ENCODE data around the gene SH3D19.
"Not testable (repeated sequence)": the region's sequence is repeated elsewhere in the genome, so short reads cannot be mapped to it uniquely, and the experiment has no call there.

SH3D19 gene

GRCh38 chr4:151104621-151105020, 220.8 kb downstream of the SH3D19 start:
- H3K27me3 Mint-ChIP-seq = no peaks in the 10 kb centered on the region
- peaks cover 61% of the 10 kb centered on the region for H3K36me3 Mint-ChIP-seq
- H3K9me3 Mint-ChIP-seq = no peaks in the 10 kb centered on the region
- H3K27ac Mint-ChIP-seq = no peak overlapping the region
- peaks cover 27% of the 10 kb centered on the region for H3K4me1 Mint-ChIP-seq
- H3K4me3 Mint-ChIP-seq = no peak overlapping the region
- no peak for ATAC-seq

DNA sequence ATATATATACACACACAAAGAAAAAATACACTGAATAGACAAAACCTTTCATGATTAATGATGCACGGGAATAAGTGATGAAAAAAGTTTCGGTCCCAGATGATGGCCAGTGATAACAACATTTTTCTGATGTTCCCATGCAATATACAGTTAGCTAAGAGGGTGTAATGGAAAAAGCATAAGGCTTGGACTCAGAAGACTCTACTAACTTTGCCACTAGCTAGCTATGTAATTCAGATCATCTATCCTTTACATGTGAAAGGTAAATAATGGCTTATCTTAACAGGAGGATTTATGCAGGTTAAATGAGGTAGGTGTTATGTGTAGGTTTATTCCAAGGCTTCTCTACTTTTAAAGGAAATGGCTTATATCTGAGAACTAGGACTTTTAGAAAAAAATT, 221.6 kb downstream of the SH3D19 start:
- no peak for ATAC-seq
- Mint-ChIP-seq H3K4me3 (no peak overlapping the region), H3K36me3 (peaks cover 64% of the 10 kb centered on the region), H3K27me3 (no peaks in the 10 kb centered on the region), H3K4me1 (peaks cover 27% of the 10 kb centered on the region), H3K27ac (no peak overlapping the region), H3K9me3 (no peaks in the 10 kb centered on the region)

- Mint-ChIP-seq H3K27me3 (no peaks in the 10 kb centered on the region), H3K36me3 (peaks cover 40% of the 10 kb centered on the region), H3K4me1 (peaks cover 44% of the 10 kb centered on the region), H3K9me3 (no peaks in the 10 kb centered on the region), H3K4me3 (peak overlapping the region; percentile 94), H3K27ac (peak overlapping the region; percentile 99)
- ATAC-seq = no peak
These were observed 224.9 kb downstream of the SH3D19 start for GRCh38 chr4:151100531-151100930.

DNA sequence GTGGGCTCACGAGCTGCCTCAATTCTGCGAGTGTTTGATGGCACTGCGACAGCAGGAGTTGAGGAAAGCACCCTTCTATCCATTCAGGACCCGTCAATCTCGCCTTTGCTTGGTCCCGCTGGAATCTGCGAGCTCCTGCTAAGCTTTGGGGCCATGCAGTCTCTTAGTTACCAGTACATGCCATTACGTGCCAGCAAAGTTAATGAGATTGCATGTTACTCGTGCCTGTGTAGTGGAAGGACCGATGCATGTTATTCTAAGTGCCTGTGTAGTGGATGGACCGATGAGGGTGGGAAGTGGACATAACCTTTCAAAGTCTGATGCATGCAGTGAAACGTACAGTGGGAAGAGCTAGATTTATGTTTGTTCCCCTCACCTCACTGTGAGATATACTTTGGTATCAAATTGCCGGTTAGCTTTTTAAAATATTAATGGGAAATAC, 225.4 kb downstream of the SH3D19 start:
- Mint-ChIP-seq H3K4me3 (peak overlapping the region; percentile 94), H3K4me1 (peaks cover 44% of the 10 kb centered on the region), H3K27me3 (no peaks in the 10 kb centered on the region), H3K9me3 (no peaks in the 10 kb centered on the region), H3K36me3 (peaks cover 38% of the 10 kb centered on the region), H3K27ac (peak overlapping the region; percentile 99)
- peak; percentile 0 for ATAC-seq

DNA sequence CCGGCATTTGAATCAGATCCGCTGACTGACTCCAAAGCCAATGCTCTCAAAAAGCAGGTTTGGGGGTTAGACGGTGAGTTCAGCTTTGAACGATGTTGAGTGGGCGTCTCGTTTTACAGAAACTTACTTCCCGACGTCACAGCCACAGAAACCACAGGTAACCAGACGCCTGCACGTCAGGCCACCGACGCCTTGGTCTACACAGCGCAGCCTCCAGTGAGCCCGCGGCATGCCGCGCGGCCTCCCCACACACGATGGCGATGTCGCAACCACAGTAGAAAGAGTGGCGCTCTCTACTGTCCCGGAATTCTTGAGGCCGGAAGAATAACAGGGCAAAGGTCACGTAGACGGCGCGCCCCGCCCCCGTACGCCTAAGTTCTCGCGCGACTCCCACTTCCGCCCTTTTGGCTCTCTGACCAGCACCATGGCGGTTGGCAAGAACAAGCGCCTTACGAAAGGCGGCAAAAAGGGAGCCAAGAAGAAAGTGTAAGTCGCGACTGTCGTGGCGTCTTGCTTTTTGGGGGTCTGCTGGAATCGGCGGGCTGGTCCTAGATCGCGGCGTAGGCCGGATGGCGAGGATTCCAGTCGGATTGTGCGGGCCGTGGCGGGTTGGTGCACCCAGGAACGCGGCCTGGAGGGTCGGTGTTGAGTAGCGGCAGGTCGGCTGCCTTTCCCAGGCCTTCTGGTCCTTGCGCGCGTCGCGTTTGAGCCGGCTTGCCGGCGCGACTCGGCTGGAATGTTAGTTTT, 226.0 kb downstream of the SH3D19 start, which contains the start of gene RPS3A:
RPS3A (plus strand) TSS at position 400 of the 747 bp plus-strand sequence; CDS start at position 425, 25 bp downstream.
- H3K4me3 Mint-ChIP-seq = peak within 1 kb of the TSS; percentile 94
- peak; percentile 98 for ATAC-seq
- H3K4me1 Mint-ChIP-seq = peaks cover 44% of the 10 kb centered on the region
- H3K9me3 Mint-ChIP-seq = no peaks in the 10 kb centered on the region
- H3K36me3 Mint-ChIP-seq = peaks cover 33% of the 10 kb centered on the region
- no peaks in the 10 kb centered on the region for H3K27me3 Mint-ChIP-seq
- peak within 1 kb of the TSS; percentile 99 for H3K27ac Mint-ChIP-seq

DNA sequence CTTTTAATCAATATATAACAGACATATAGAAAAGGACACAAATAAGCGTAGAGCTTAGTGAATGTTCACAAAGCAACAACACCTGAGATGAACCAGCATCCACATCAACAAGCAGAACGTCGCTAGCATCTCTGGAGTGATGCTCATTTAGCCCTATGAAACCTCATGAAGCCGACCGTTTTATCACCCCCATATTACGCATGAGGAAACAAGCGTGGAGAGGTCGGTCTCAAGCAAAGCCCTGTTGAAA, 226.5 kb downstream of the SH3D19 start:
- peaks cover 44% of the 10 kb centered on the region for H3K4me1 Mint-ChIP-seq
- no peaks in the 10 kb centered on the region for H3K9me3 Mint-ChIP-seq
- no peak for ATAC-seq
- H3K27ac Mint-ChIP-seq = peak overlapping the region; percentile 99
- peaks cover 33% of the 10 kb centered on the region for H3K36me3 Mint-ChIP-seq
- no peaks in the 10 kb centered on the region for H3K27me3 Mint-ChIP-seq
- H3K4me3 Mint-ChIP-seq = peak overlapping the region; percentile 94

DNA sequence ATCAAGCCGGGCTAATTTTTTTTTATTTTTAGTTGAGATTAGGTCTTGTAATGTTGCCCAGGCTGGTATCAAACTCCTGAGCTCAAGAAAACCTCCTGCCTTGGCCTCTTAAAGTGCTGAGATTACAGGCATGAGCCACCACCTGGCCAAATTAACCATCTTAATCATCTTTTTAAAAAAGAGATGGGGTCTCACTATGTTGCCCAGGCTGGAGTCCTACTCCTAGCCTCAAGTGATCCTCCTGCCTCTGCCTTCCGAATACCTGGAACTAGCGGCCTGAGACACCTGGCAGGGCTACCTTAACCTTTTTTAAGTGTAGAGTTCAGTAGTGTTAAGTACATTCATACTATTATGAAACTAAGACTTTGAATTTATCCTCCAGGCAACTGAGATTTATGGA, 227.6 kb downstream of the SH3D19 start:
- no peak for ATAC-seq
- Mint-ChIP-seq H3K9me3 (no peaks in the 10 kb centered on the region), H3K27ac (peak overlapping the region; percentile 99), H3K27me3 (no peaks in the 10 kb centered on the region), H3K4me3 (peak overlapping the region; percentile 94), H3K4me1 (peaks cover 44% of the 10 kb centered on the region), H3K36me3 (peaks cover 31% of the 10 kb centered on the region)

- Mint-ChIP-seq H3K4me1 (peaks cover 20% of the 10 kb centered on the region), H3K27me3 (no peaks in the 10 kb centered on the region), H3K27ac (no peak overlapping the region), H3K36me3 (peaks cover 7% of the 10 kb centered on the region), H3K9me3 (no peaks in the 10 kb centered on the region), H3K4me3 (no peak overlapping the region)
- no peak for ATAC-seq
These were observed 230.3 kb downstream of the SH3D19 start for GRCh38 chr4:151095142-151095541.

DNA sequence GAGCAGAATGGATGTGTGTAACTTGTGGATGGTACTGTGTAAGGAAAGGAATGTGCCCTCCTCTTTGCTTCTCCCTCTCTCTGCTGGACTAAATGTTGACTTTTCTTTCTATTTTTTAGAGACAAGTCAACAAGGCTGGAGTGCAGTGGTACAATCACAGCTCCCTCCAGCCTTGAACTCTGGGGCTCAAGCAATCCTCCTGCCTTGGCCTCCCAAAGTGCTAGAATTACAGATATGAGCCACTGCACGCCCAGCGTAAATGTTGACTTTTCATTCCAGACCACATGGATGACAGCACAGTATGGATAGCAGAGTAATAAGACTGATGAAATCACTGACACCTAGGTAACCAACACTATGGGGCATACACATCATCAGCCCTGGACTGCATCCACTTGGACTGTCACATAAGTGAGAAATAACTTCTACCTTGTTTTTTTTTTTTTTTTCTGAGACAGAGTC, 231.1 kb downstream of the SH3D19 start:
- Mint-ChIP-seq H3K27ac (no peak overlapping the region), H3K27me3 (no peaks in the 10 kb centered on the region), H3K4me1 (peaks cover 17% of the 10 kb centered on the region), H3K9me3 (no peaks in the 10 kb centered on the region), H3K36me3 (no peaks in the 10 kb centered on the region), H3K4me3 (no peak overlapping the region)
- ATAC-seq = no peak

- no peaks in the 10 kb centered on the region for H3K36me3 Mint-ChIP-seq
- ATAC-seq = no peak
- H3K27ac Mint-ChIP-seq = no peak overlapping the region
- no peaks in the 10 kb centered on the region for H3K9me3 Mint-ChIP-seq
- H3K4me3 Mint-ChIP-seq = no peak overlapping the region
- H3K27me3 Mint-ChIP-seq = no peaks in the 10 kb centered on the region
- peaks cover 11% of the 10 kb centered on the region for H3K4me1 Mint-ChIP-seq
These were observed 232.2 kb downstream of the SH3D19 start for GRCh38 chr4:151093203-151093602.

GRCh38 chr4:151092488-151092887, 232.9 kb downstream of the SH3D19 start:
- peaks cover 6% of the 10 kb centered on the region for H3K4me1 Mint-ChIP-seq
- no peak for ATAC-seq
- no peaks in the 10 kb centered on the region for H3K9me3 Mint-ChIP-seq
- H3K27me3 Mint-ChIP-seq = peaks cover 7% of the 10 kb centered on the region
- no peak overlapping the region for H3K4me3 Mint-ChIP-seq
- H3K27ac Mint-ChIP-seq = no peak overlapping the region
- no peaks in the 10 kb centered on the region for H3K36me3 Mint-ChIP-seq

DNA sequence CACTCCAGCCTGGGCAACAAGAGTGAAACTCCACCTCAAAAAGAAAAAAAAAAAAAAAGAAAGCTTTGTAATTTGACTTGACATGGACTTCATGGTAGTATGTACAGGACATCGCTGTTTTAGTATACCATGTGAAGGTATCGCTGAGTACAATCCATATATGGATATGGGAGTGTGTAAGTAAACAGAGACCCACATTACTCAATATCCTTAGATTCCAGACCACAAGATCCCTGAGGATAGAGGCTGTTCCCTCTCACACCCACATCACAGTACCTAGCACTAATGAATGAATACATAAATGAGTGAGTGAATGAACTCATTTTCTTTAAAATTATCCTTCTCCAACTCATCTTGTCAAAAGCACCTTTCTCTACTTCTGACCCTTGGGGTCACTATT, 234.4 kb downstream of the SH3D19 start:
- ATAC-seq = no peak
- Mint-ChIP-seq H3K9me3 (no peaks in the 10 kb centered on the region), H3K27ac (no peak overlapping the region), H3K36me3 (no peaks in the 10 kb centered on the region), H3K4me3 (no peak overlapping the region), H3K4me1 (peaks cover 4% of the 10 kb centered on the region), H3K27me3 (peaks cover 19% of the 10 kb centered on the region)

GRCh38 chr4:151087467-151087866, 237.9 kb downstream of the SH3D19 start:
- no peak for ATAC-seq
- H3K36me3 Mint-ChIP-seq = no peaks in the 10 kb centered on the region
- H3K27me3 Mint-ChIP-seq = peaks cover 19% of the 10 kb centered on the region
- no peak overlapping the region for H3K27ac Mint-ChIP-seq
- H3K4me1 Mint-ChIP-seq = no peaks in the 10 kb centered on the region
- no peak overlapping the region for H3K4me3 Mint-ChIP-seq
- no peaks in the 10 kb centered on the region for H3K9me3 Mint-ChIP-seq

- not testable (repeated sequence) for H3K27ac Mint-ChIP-seq, H3K4me1 Mint-ChIP-seq, H3K27me3 Mint-ChIP-seq, H3K36me3 Mint-ChIP-seq, H3K9me3 Mint-ChIP-seq, H3K4me3 Mint-ChIP-seq, ATAC-seq
These were observed 247.4 kb downstream of the SH3D19 start for GRCh38 chr4:151077978-151078377.

DNA sequence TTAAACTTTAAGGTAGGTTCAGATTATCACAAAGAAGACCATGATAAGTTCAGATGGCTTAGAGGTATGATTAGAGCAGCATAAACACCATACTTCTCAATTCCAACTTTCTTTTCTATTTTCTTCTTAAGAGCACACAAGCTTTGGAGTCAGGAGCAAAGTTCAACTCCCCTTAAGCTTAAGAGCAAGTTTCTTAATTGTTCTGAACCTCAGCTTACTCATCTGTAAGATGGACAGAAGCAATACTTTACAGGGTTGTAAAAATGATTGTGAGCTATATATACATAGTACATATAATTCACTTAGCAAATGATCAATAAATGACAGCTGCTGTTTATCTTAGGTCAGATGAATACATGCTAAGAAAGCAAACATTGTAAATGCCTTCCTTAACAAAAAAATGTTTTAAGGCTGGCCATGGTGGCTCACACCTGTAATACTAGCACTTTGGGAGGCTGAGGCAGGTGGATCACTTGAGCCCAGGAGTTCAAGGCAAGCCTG, 250.9 kb downstream of the SH3D19 start:
- no peaks in the 10 kb centered on the region for H3K9me3 Mint-ChIP-seq
- peaks cover 13% of the 10 kb centered on the region for H3K27me3 Mint-ChIP-seq
- H3K4me1 Mint-ChIP-seq = no peaks in the 10 kb centered on the region
- H3K27ac Mint-ChIP-seq = no peak overlapping the region
- no peak for ATAC-seq
- no peak overlapping the region for H3K4me3 Mint-ChIP-seq
- H3K36me3 Mint-ChIP-seq = no peaks in the 10 kb centered on the region
